Colonic mucosa (tissue), 4 donors: Measurements from ENCODE around the gene NUDT15. TPM values are rescaled to one million over a fixed set of nuclear protein-coding genes. Genes with fewer than 3 reads are reported as not detected.

Source experiments
- DNase-seq: peaks from one replicate; pipeline ENCODE4 v3.0.0-alpha.2; 2020
- H3K27ac ChIP-seq: fragments of 200-600 bp; one replicate; pipeline ENCODE4 v1.8.0; 2021
- H3K27me3 ChIP-seq: fragments of 200-600 bp; one replicate; pipeline ENCODE4 v1.8.0; 2021
- H3K36me3 ChIP-seq: fragments of 200-600 bp; one replicate; pipeline ENCODE4 v1.8.0; 2021
- H3K4me1 ChIP-seq: fragments of 200-600 bp; one replicate; pipeline ENCODE4 v1.8.0; 2021; ENCODE audit warnings: mild to moderate bottlenecking
- H3K4me3 ChIP-seq: fragments of 200-600 bp; one replicate; pipeline ENCODE4 v1.8.0; 2021
- H3K9ac ChIP-seq, 2 donors: one replicate each; pipeline ENCODE4 v1.7.0; 2013; ENCODE audit warnings: control low read depth in 2 of 2, low read depth in 2 of 2, low read length in 2 of 2
- H3K9me3 ChIP-seq: fragments of 200-600 bp; one replicate; pipeline ENCODE4 v1.8.0; 2021
- CTCF ChIP-seq: fragments of 200-600 bp; IDR thresholded peaks from one replicate; pipeline ENCODE4 v1.8.0; 2022; ENCODE audit warnings: antibody characterized with exemption, mild to moderate bottlenecking
- intact Hi-C: fragments of 100-400 bp; cut with DNase I; formaldehyde crosslinking; loops from one replicate; pipeline ENCODE4 v1.14.1; 2022
- total RNA-seq, 2 donors: library from RNA; stranded (reverse); fragmentation: NEBNext Ultra II Directional in 1 of 2; extraction: Animal tissue kit (Norgen Biotek cat#: 25700) in 1 of 2; gene quantifications; one replicate each; pipeline ENCODE4 v1.2.1, GENCODE V29; 2021
- donor health status: healthy.
- donor health status: DM: no; HTN: no; CAD: no.
- donor health status: DM: no; HTN: no; CAD: no.

The NUDT15 gene
- total RNA-seq: 10 to 100 TPM; 24.5 to 43.8 TPM

- Histone ChIP-seq H3K36me3 (no peaks in the 10 kb centered on the region), H3K9me3 (no peaks in the 10 kb centered on the region), H3K9ac (peak within 1 kb of the TSS; percentile 77 to 79), H3K4me1 (peaks cover 5% of the 10 kb centered on the region), H3K27ac (peak within 1 kb of the TSS; percentile 93), H3K27me3 (no peaks in the 10 kb centered on the region), H3K4me3 (peak within 1 kb of the TSS; percentile 60)
- intact Hi-C loops: loop anchor here (10.0 kb wide), 1 partner anchor 57 kb away; the partner anchor contains the start of gene MED4
- peak; percentile 94 for DNase-seq
- TF ChIP-seq CTCF: peak; percentile 95
Observed at GRCh38 chr13:48037346-48038173, at the start of gene NUDT15. NUDT15 (plus strand) TSS chr13:48037726; CDS start chr13:48037747, 21 bp downstream.

GRCh38 chr13:47990427-47990826 is 47.1 kb upstream of the NUDT15 start:
- no peak for DNase-seq
- Histone ChIP-seq H3K9me3 (no peaks in the 10 kb centered on the region), H3K36me3 (no peaks in the 10 kb centered on the region), H3K27me3 (no peaks in the 10 kb centered on the region), H3K4me3 (no peak overlapping the region), H3K27ac (no peak overlapping the region), H3K4me1 (no peaks in the 10 kb centered on the region), H3K9ac (no peak overlapping the region)
- TF ChIP-seq CTCF: no peak
- intact Hi-C loops: no loop called here

- H3K9ac ChIP-seq: no peak overlapping the region
- no peak overlapping the region for H3K27ac ChIP-seq
- no peak for DNase-seq
Observed at GRCh38 chr13:47990920-47991466, 46.5 kb upstream of the NUDT15 start.

GRCh38 chr13:47991859-47992258 is 45.7 kb upstream of the NUDT15 start:
- no peaks in the 10 kb centered on the region for H3K36me3 ChIP-seq
- intact Hi-C loops: no loop called here

More at GRCh38 chr13:47990920-47991466, 46.5 kb upstream of the NUDT15 start:
- no peak overlapping the region for H3K4me3 ChIP-seq
- no peaks in the 10 kb centered on the region for H3K27me3 ChIP-seq
- intact Hi-C loops: no loop called here
- no peak for TF ChIP-seq CTCF
- no peaks in the 10 kb centered on the region for H3K36me3 ChIP-seq
- no peaks in the 10 kb centered on the region for H3K4me1 ChIP-seq
- H3K9me3 ChIP-seq: no peaks in the 10 kb centered on the region

GRCh38 chr13:47997384-47997783 is 40.1 kb upstream of the NUDT15 start:
- Histone ChIP-seq H3K36me3 (no peaks in the 10 kb centered on the region), H3K27ac (no peak overlapping the region), H3K9ac (no peak overlapping the region), H3K27me3 (no peaks in the 10 kb centered on the region), H3K4me3 (no peak overlapping the region), H3K4me1 (peaks cover 4% of the 10 kb centered on the region), H3K9me3 (no peaks in the 10 kb centered on the region)
- DNase-seq: no peak
- intact Hi-C loops: no loop called here
- TF ChIP-seq CTCF: no peak

More at GRCh38 chr13:47991859-47992258, 45.7 kb upstream of the NUDT15 start:
- Histone ChIP-seq H3K9ac (no peak overlapping the region), H3K27ac (no peak overlapping the region), H3K4me3 (no peak overlapping the region), H3K4me1 (no peaks in the 10 kb centered on the region), H3K9me3 (no peaks in the 10 kb centered on the region), H3K27me3 (no peaks in the 10 kb centered on the region)
- no peak for TF ChIP-seq CTCF
- no peak for DNase-seq
